Measurements from ENCODE around the gene NACA2. TPM values are rescaled to one million over a fixed set of nuclear protein-coding genes. Genes with fewer than 3 reads are reported as not detected.
"Not testable (repeated sequence)": the region's sequence is repeated elsewhere in the genome, so short reads cannot be mapped to it uniquely, and the experiment has no call there.

NACA2 gene
- total RNA-seq, 1 donor from 2014 or later = not detected

DNA sequence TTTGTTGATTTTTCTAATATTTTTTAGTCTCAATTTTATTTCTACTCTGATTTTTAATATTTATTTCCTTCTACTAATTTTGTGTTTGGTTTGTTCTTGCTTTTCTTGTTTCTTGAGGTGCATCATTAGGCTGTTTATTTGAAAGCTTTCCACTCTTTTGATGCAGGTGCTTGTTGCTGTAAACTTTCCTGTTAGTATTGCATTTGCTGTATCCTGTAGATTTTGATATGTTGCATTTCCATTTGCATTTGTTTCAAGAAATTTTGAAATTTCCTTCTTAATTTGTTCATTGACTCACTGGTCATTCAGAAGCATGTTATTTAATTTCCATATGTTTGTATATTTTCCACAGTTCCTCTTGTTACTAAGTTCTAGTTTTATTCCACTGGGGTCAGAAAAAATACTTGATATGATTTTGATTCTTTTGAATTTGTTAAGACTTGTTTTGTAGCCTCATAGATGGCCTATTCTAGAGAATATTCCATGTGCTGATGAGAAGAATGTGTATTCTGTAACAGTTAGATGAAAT lies 43.1 kb upstream of the NACA2 start:
- H3K4me1 Mint-ChIP-seq = no peaks in the 10 kb centered on the region
- peaks cover 3% of the 10 kb centered on the region for H3K27me3 Mint-ChIP-seq (ENCODE audit: low read depth)
- H3K9me3 Mint-ChIP-seq = peaks cover 9% of the 10 kb centered on the region
- H3K27ac Mint-ChIP-seq (ENCODE audit: unreplicated experiment) = no peak overlapping the region
- DNase-seq (ENCODE audit: low read depth, low spot score) = no peak
- no peak for TF ChIP-seq CTCF (conservative IDR thresholded peaks at IDR 0.05)
- H3K36me3 Mint-ChIP-seq (ENCODE audit: low read depth) = no peaks in the 10 kb centered on the region
- no peak overlapping the region for H3K4me3 Mint-ChIP-seq

- Mint-ChIP-seq H3K36me3 (ENCODE audit: low read depth) (no peaks in the 10 kb centered on the region), H3K27me3 (ENCODE audit: low read depth) (peaks cover 3% of the 10 kb centered on the region), H3K4me3 (no peak overlapping the region), H3K4me1 (no peaks in the 10 kb centered on the region), H3K27ac (ENCODE audit: unreplicated experiment) (no peak overlapping the region), H3K9me3 (peaks cover 7% of the 10 kb centered on the region)
- TF ChIP-seq CTCF (conservative IDR thresholded peaks at IDR 0.05) = no peak
- no peak for DNase-seq (ENCODE audit: low read depth, low spot score)
Measured at GRCh38 chr17:61632826-61633225, 41.8 kb upstream of the NACA2 start.

GRCh38 chr17:61631800-61632199 lies 40.8 kb upstream of the NACA2 start:
- TF ChIP-seq CTCF (conservative IDR thresholded peaks at IDR 0.05) = no peak
- Mint-ChIP-seq H3K36me3 (ENCODE audit: low read depth) (no peaks in the 10 kb centered on the region), H3K27ac (ENCODE audit: unreplicated experiment) (no peak overlapping the region), H3K27me3 (ENCODE audit: low read depth) (peaks cover 3% of the 10 kb centered on the region), H3K9me3 (peaks cover 7% of the 10 kb centered on the region), H3K4me1 (no peaks in the 10 kb centered on the region), H3K4me3 (no peak overlapping the region)
- no peak for DNase-seq (ENCODE audit: low read depth, low spot score)

DNA sequence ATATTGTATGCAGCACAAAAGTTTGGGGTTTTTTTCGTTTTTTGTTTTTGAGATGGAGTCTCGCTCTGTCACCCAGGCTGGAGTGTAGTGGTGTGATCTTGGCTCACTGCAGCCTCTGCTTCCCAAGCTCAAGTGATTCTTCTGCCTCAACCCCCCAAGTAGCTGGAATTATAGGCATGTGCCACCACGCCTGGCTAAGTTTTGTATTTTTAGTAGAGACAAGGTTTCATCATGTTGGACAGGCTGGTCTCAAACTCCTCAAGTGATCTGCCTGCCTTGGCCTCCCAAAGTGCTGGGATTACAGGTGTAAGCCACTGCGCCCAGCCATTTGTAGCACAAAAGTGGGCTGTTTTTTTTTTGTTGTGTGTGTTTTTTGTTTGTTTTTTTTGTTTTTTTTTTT lies 37.1 kb upstream of the NACA2 start:
- H3K27me3 Mint-ChIP-seq (ENCODE audit: low read depth); DNase-seq (ENCODE audit: low read depth, low spot score); H3K36me3 Mint-ChIP-seq (ENCODE audit: low read depth); H3K4me1 Mint-ChIP-seq; H3K9me3 Mint-ChIP-seq; H3K27ac Mint-ChIP-seq (ENCODE audit: unreplicated experiment); H3K4me3 Mint-ChIP-seq: not testable (repeated sequence)

- Mint-ChIP-seq H3K9me3 (peaks cover 3% of the 10 kb centered on the region), H3K27ac (ENCODE audit: unreplicated experiment) (no peak overlapping the region), H3K27me3 (ENCODE audit: low read depth) (peaks cover 3% of the 10 kb centered on the region), H3K4me3 (no peak overlapping the region), H3K4me1 (no peaks in the 10 kb centered on the region), H3K36me3 (ENCODE audit: low read depth) (no peaks in the 10 kb centered on the region)
- no peak for TF ChIP-seq CTCF (conservative IDR thresholded peaks at IDR 0.05)
- DNase-seq (ENCODE audit: low read depth, low spot score) = no peak
Measured at GRCh38 chr17:61627658-61628057, 36.6 kb upstream of the NACA2 start.

- DNase-seq (ENCODE audit: low read depth, low spot score) = no peak
- no peak overlapping the region for H3K27ac Mint-ChIP-seq (ENCODE audit: unreplicated experiment)
- no peak overlapping the region for H3K4me3 Mint-ChIP-seq
- peaks cover 6% of the 10 kb centered on the region for H3K9me3 Mint-ChIP-seq
- H3K27me3 Mint-ChIP-seq (ENCODE audit: low read depth) = peaks cover 3% of the 10 kb centered on the region
- no peaks in the 10 kb centered on the region for H3K4me1 Mint-ChIP-seq
- TF ChIP-seq CTCF (conservative IDR thresholded peaks at IDR 0.05) = no peak
- H3K36me3 Mint-ChIP-seq (ENCODE audit: low read depth) = peaks cover 4% of the 10 kb centered on the region
Measured at GRCh38 chr17:61627125-61627524, 36.1 kb upstream of the NACA2 start.
